Ishikawa (cell line): ENCODE results near the gene SLC25A44.

ENCODE experiments used
- CEBPB ChIP-seq: IDR thresholded peaks from 2 replicates; pipeline ENCODE4 v1.6.1; 2012
- CREB1 ChIP-seq: IDR thresholded peaks from 2 replicates; pipeline ENCODE4 v1.6.1; 2012; ENCODE audit warnings: low read depth
- EGR1 ChIP-seq: IDR thresholded peaks from 2 replicates; pipeline ENCODE4 v1.6.1; 2012
- EP300 ChIP-seq: IDR thresholded peaks from 2 replicates; pipeline ENCODE4 v1.6.1; 2012; ENCODE audit warnings: borderline replicate concordance
- FOXM1 ChIP-seq: IDR thresholded peaks from 2 replicates; pipeline ENCODE4 v1.6.1; 2012; ENCODE audit warnings: low read depth, borderline replicate concordance
- NFIC ChIP-seq: IDR thresholded peaks from 2 replicates; pipeline ENCODE4 v1.6.1; 2012
- RAD21 ChIP-seq: IDR thresholded peaks from 2 replicates; pipeline ENCODE4 v1.6.1; 2012; ENCODE audit warnings: low read depth
- TAF1 ChIP-seq: IDR thresholded peaks from 2 replicates; pipeline ENCODE4 v1.6.1; 2012; ENCODE audit warnings: low read depth, mild to moderate bottlenecking
- TCF12 ChIP-seq: IDR thresholded peaks from 2 replicates; pipeline ENCODE4 v1.6.1; 2012; ENCODE audit warnings: low read depth
- TEAD4 ChIP-seq: IDR thresholded peaks from 2 replicates; pipeline ENCODE4 v1.6.1; 2012
- YY1 ChIP-seq: IDR thresholded peaks from 2 replicates; pipeline ENCODE4 v1.6.1; 2012; ENCODE audit warnings: low read depth
- ZBTB7A ChIP-seq: IDR thresholded peaks from 2 replicates; pipeline ENCODE4 v1.6.1; 2012; ENCODE audit warnings: low read depth
- TF ChIP-seq, protein P1 (sequence below): IDR thresholded peaks from 2 replicates; pipeline ENCODE4 v1.6.1; 2012
- TF ChIP-seq, protein P2 (sequence below): IDR thresholded peaks from 2 replicates; pipeline ENCODE4 v1.6.1; 2012; ENCODE audit warnings: low read depth, mild to moderate bottlenecking
- TF ChIP-seq, protein P3 (sequence below): IDR thresholded peaks from 2 replicates; pipeline ENCODE4 v1.6.1; 2012

Gene SLC25A44

DNA sequence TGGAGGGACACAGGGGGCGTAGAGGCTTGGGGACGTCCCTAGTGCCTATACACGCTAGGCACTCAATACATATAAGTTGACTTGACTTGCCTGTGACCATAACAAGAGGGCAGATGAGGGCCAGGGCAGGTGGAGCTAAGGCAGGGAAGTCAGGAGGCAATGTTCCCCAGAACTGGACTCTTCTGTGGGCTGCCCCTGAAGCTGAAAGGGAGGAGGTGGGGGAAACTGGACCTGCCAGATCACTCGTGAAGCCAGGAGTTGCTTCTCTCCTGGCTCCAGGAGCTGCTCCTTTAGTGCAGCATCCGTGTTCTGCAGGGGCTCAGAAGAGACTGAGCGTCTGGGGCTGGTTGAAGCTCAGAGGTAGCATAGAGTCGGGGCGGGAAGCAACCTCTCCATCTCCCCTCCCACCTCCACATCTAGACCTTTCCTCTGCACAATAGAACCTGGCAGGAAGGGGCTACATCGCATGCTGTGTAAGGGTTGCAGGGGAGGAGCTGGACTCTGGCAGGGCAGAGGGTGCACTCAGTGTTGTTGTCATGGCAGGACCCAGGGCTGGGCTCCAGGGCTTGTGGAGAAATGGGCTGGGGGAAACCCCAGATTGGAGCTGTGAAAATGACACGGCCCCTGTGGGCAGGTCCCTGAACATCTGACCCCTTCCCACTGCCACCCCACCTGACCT is 43.4 kb upstream of the SLC25A44 start:
- TF ChIP-seq EP300 (no peak), NFIC (no peak), TCF12 (no peak), ZBTB7A (no peak)
- TF ChIP-seq, protein P1, sequence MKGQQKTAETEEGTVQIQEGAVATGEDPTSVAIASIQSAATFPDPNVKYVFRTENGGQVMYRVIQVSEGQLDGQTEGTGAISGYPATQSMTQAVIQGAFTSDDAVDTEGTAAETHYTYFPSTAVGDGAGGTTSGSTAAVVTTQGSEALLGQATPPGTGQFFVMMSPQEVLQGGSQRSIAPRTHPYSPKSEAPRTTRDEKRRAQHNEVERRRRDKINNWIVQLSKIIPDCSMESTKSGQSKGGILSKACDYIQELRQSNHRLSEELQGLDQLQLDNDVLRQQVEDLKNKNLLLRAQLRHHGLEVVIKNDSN: no peak
- TF ChIP-seq, protein P2, sequence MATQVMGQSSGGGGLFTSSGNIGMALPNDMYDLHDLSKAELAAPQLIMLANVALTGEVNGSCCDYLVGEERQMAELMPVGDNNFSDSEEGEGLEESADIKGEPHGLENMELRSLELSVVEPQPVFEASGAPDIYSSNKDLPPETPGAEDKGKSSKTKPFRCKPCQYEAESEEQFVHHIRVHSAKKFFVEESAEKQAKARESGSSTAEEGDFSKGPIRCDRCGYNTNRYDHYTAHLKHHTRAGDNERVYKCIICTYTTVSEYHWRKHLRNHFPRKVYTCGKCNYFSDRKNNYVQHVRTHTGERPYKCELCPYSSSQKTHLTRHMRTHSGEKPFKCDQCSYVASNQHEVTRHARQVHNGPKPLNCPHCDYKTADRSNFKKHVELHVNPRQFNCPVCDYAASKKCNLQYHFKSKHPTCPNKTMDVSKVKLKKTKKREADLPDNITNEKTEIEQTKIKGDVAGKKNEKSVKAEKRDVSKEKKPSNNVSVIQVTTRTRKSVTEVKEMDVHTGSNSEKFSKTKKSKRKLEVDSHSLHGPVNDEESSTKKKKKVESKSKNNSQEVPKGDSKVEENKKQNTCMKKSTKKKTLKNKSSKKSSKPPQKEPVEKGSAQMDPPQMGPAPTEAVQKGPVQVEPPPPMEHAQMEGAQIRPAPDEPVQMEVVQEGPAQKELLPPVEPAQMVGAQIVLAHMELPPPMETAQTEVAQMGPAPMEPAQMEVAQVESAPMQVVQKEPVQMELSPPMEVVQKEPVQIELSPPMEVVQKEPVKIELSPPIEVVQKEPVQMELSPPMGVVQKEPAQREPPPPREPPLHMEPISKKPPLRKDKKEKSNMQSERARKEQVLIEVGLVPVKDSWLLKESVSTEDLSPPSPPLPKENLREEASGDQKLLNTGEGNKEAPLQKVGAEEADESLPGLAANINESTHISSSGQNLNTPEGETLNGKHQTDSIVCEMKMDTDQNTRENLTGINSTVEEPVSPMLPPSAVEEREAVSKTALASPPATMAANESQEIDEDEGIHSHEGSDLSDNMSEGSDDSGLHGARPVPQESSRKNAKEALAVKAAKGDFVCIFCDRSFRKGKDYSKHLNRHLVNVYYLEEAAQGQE: no peak

DNA sequence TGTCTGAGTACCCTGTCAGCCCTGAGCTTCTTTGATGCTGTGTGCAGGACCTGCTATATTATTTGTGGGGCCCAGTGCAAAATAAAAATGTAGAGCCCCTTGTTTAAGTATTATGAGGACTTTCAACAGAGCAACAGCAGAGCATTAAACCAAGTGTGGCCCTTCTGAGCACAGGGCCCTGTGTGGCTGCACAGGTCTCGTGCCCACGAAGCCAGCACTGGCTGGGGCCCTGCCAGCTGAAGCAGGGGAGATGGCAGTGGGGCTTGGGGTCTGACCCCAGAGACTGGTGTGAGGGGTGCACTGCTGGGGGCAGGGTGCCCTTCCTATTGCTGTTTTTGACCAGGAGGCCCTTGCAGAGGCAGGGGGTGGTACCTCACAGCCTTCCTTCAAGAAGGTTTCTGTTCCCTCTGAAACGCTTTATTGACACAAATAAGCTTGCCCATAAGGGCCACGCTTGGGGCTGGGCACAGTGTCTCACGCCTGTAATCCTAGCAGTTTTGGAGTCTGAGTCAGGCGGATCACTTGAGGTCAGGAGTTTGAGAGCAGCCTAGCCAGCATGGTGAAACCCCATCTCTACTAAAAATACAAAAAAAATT is 42.7 kb upstream of the SLC25A44 start:
- TF ChIP-seq CEBPB (no peak), ZBTB7A (no peak), RAD21 (no peak), CREB1 (no peak), TEAD4 (no peak), TAF1 (no peak), FOXM1 (no peak)
- TF ChIP-seq, protein P3, sequence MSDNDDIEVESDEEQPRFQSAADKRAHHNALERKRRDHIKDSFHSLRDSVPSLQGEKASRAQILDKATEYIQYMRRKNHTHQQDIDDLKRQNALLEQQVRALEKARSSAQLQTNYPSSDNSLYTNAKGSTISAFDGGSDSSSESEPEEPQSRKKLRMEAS: no peak

DNA sequence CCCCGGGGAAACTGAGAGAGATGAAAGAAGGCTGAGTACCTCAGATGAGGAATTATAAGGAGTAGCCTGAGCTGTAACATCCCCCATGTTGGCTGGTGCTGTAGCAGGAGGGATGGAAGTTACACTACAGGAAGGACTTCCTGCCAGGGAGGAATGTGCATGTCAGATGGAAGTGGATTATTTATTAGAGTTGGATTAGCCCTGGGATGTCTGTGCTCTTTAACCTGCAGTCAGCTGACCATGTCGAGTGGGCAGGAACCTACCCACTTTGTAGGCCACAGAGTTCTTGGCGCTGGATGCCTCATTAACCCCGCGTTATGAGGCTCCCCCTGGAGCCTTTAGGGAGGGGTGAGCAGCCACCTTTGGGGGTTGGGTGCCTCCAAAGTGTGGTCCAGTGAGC is 41.3 kb upstream of the SLC25A44 start:
- TF ChIP-seq, protein P3: peak; percentile 69
- TF ChIP-seq CREB1: no peak
- TF ChIP-seq, protein P1: peak; percentile 88
- no peak; the same call in 1 of the 2 replicates for TF ChIP-seq YY1
- TF ChIP-seq TEAD4: peak; percentile 89
- no peak for TF ChIP-seq TAF1
- peak; percentile 30 for TF ChIP-seq RAD21
- peak; percentile 96 for TF ChIP-seq NFIC
- peak; percentile 50; the same call in 1 of the 2 replicates for TF ChIP-seq FOXM1
- no peak for TF ChIP-seq ZBTB7A
- no peak for TF ChIP-seq EGR1
- TF ChIP-seq, protein P2: peak; percentile 24; the same call in 1 of the 2 replicates
- TF ChIP-seq TCF12: peak; percentile 95
- TF ChIP-seq CEBPB: peak; percentile 42; the same call in 1 of the 2 replicates
- peak; percentile 84 for TF ChIP-seq EP300

DNA sequence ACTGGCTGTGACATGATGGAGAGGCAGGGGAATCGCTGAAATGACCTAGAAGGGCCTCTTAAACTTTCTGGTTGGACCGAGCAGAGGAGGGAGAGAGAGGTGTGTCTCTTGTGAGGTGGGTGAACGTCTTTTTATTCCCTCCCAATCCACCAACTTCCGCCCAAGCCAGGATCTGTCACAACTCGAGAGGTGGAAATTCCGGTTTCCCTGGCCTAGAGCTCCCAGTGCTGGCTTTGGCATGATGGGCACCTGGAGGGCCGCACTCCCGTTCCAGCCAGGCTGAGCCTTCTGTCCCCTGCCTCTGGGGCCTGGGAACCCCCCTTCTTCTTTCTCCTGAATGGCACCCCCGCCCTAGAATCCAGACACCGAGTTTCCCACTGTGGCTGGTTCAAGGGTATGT is 40.5 kb upstream of the SLC25A44 start, which contains the start of gene SEMA4A:
Gene SEMA4A (plus strand): TSS at position 224 of the 400 bp plus-strand sequence. CDS start 994 bp downstream, outside the sequence.
- TF ChIP-seq, protein P1: no peak
- TF ChIP-seq CEBPB: peak; percentile 53; the same call in 1 of the 2 replicates
- TF ChIP-seq, protein P3: peak; percentile 63

DNA sequence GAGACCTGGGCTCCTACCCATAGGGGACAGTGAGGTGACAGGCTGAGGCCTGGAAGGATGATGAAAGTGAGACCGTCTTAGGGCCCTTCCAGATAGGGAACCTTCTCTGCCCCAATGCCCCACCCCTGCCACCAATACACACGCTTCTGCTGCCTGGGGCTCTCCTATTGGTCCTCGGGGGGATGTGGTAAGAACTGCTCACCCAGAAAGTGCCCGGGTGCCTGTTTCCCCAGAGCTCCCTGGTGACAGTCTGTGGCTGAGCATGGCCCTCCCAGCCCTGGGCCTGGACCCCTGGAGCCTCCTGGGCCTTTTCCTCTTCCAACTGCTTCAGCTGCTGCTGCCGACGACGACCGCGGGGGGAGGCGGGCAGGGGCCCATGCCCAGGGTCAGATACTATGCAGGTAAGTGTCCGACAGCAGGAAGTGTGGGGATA is 39.6 kb upstream of the SLC25A44 start:
- TF ChIP-seq NFIC (no peak), YY1 (no peak), CEBPB (no peak), TEAD4 (no peak), EGR1 (no peak), CREB1 (no peak), RAD21 (no peak), EP300 (no peak), TCF12 (no peak), TAF1 (no peak), ZBTB7A (no peak), FOXM1 (no peak)
- TF ChIP-seq, protein P2: no peak
- TF ChIP-seq, protein P1: no peak
- TF ChIP-seq, protein P3: no peak
